Glomerular visceral epithelial cell (primary cell): ENCODE data around the gene GPR143.
"Not testable (repeated sequence)": the region's sequence is repeated elsewhere in the genome, so short reads cannot be mapped to it uniquely, and the experiment has no call there.

Source experiments
- DNase-seq: peaks from one replicate; pipeline ENCODE4 v3.0.0-alpha.2; 2016; ENCODE audit errors: extremely low spot score

Gene GPR143

DNA sequence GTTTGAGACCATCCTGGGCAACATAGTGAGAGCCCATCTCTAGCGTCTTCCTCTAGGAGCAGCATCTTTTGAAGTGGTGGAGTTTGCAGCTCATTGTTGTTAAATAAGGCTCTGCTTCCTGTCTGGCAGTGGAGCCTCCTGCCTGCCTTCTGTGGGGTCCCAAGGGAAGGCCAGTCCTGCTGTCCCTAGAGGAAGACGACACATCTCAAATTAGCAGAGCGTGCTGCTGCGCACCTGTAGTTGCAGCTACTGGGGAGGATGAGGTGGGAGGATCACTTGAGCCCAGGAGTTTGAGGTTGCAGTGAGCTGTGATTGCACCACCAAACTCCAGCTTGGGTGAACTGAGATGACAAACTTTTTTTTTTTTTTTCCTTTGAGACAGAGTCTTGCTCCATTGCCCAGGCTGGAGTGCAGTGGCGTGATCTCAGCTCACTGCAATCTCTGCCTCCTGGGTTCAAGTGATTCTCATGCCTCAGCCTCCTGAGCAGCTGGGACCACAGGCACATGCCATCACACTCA lies 2.7 kb upstream of the GPR143 start:
- DNase-seq: not testable (repeated sequence)

DNA sequence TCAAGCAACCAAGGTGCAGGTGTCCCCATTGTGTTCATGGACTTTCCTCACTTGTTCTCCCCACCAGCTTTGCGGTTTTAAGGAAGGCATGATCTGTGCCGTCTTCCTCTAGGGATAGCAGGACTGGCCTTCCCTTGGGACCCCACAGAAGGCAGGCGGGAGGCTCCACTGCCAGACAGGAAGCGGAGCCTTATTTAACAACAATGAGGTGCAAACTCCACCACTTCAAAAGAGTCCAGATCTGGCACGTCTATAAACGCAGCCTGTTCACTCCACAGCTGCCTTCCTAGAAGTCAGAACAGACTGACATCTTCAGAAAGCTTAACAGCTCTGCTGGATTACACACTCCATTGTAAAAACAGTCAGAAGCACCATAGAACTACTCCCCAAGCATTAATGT lies 1.7 kb upstream of the GPR143 start:
- DNase-seq: no peak

- DNase-seq: no peak
Observed at GRCh38 chrX:9765072-9765736, 443 bp downstream of the GPR143 start.

GRCh38 chrX:9759337-9759736 lies 6.3 kb downstream of the GPR143 start:
- no peak for DNase-seq

DNA sequence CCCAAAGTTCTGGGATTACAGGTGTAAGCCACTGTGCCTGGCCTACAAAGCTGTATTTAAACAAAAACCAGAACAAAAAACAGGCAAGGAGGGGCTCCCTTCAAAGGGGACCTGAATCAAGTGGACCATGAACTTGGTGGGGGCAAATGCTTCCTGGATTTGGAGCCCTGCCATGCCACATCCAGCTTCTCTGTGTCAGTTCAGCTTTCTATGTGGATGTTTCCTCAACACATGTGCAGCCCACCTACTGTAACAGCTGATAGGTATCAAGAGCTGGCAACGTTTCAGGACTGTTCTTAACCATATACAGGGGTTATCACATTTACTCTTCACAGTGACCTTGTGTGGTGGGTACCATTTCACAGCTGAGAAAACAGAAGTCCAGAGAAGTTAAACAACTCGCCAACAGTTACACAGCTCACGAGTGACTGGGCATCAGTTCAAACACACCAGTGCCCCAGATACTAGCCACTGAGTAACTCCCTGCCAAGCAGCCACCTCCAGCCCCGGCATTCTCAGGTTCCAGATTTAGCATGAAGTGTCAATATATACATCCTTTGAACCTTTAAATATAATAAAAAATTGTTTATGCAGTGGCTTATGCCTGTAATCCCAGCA lies 7.5 kb downstream of the GPR143 start:
- DNase-seq: no peak

- no peak for DNase-seq
Observed at GRCh38 chrX:9757366-9757765, 8.3 kb downstream of the GPR143 start.

DNA sequence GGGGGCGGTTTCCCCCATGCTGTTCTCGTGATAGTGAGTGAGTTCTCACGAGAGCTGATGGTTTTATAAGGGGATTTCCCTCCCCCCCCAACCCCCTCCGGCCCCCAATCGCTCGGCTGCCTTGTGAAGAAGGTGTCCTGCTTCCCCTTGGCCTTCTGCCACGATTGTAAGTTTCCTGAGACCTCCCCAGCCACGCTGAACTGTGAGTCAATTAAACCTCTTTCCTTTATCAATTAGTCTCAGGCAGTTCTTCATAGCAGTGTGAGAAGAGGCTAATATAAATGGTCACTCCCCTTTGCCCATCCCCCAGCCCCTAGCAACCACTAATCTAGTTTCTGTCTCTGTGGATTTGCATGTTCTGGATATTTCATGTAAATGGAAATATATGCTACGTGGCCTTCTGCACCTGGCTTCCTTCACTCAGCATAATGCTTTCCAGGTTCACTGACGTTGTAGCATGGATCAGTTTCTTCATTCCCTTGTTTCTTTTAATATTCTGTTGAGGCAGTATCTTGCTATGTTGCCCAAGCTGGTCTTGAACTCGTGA lies 16.4 kb downstream of the GPR143 start:
- no peak for DNase-seq

DNA sequence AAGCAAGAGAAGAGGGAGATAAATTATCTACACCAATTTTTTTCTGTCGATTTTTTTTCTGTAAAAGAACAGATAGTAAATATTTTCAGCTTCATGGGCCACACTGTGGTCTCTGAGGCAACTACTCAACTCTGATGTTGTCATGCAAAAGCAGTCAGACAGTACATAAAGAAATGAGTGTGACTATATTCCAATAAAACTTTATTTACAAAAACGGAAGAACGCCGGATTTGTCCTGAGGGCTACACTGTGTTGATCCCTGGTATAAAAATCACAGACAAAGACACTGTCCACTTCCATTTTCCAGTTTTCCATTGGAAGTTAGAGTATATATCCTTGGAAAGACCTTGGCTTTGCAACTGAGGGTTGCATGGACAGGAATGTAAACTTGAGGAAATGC lies 18.0 kb downstream of the GPR143 start:
- DNase-seq: no peak

GRCh38 chrX:9746148-9746888 lies 19.3 kb downstream of the GPR143 start:
- peak; percentile 30 for DNase-seq

GRCh38 chrX:9745417-9746115 lies 20.1 kb downstream of the GPR143 start:
- DNase-seq: no peak

- no peak for DNase-seq
Observed at GRCh38 chrX:9739130-9739529, 26.5 kb downstream of the GPR143 start.

- no peak for DNase-seq
Observed at GRCh38 chrX:9738151-9738550, 27.5 kb downstream of the GPR143 start.

GRCh38 chrX:9737363-9737762 lies 28.3 kb downstream of the GPR143 start:
- no peak for DNase-seq

DNA sequence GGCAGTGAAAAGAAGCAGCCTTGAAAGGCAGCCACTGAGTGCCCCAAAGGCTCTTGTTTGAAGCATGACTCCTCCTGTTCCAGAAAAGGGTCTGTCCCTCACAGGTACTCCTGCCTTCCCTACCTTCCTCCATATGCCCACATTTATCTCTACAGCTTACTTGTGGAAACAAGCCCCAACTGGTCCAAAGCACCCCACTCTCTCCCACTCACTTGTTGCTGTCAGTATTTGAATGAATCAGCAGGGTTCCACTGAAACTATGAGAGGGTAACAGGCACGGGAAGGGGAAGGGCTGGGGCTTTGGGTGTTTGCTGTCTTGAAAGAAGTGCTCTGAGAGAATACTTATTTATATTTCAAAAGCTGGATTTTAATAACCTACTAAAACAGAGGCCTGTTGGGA lies 34.9 kb downstream of the GPR143 start:
- no peak for DNase-seq

DNA sequence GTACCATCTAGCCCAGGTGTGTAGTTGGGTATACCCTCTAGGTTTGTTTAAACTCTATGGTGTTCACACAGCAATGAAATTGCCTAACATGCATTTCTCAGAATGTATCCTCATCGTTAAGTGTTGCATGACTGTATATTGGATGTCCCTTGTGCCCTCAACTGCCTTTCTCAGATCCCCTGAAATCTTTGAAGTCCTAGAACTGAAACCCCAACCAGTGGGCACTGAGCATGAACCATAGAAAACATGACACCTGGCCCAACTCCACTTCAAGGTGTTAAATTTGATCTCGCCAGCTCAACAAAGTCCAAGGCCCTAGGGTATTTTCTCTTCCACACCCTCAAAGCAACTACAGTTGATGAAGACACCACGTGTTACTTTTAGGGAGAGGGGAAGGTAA lies 35.6 kb downstream of the GPR143 start:
- DNase-seq: no peak

GRCh38 chrX:9729171-9729885 lies 36.3 kb downstream of the GPR143 start:
- no peak for DNase-seq

DNA sequence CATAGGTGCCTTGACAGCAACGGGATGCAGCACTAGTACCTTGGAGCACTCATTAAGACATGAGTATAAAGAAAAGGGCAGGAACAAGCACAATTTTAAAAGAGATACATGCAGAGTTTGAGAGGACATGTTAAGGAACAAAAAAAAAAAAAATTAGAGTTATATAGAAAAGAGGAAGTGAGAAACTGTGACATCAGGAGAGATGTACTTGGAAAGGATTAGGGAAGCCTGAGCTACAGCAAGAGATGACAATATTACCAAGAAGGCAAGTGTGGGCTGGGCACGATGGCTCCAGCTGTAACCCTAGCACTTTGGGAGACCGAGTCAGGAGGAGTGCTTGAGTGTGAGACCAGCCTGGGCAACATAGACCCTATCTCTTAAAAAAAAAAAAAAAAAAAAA lies 37.4 kb downstream of the GPR143 start:
- DNase-seq: no peak

GRCh38 chrX:9724711-9725110 lies 40.9 kb downstream of the GPR143 start:
- no peak for DNase-seq

GRCh38 chrX:9717376-9717775 lies 48.3 kb downstream of the GPR143 start:
- no peak for DNase-seq

- no peak for DNase-seq
Observed at GRCh38 chrX:9710332-9710731, 55.3 kb downstream of the GPR143 start.

GRCh38 chrX:9708923-9709553 lies 56.6 kb downstream of the GPR143 start:
- DNase-seq: peak; percentile 72
